Measurements from ENCODE around the gene ANKS1A. TPM values are rescaled to one million over a fixed set of nuclear protein-coding genes. Genes with fewer than 3 reads are reported as not detected.

ANKS1A gene
- total and polyA plus RNA-seq, 3 donors from 2014 or later, result 44.2 to 96.9 (median 95.9) TPM

GRCh38 chr6:35037664-35038038 is 148.6 kb downstream of the ANKS1A start:
- TF ChIP-seq CTCF (IDR thresholded peaks at IDR 0.05) (no peak), POLR2A (IDR thresholded peaks at IDR 0.05) (no peak)
- H3K36me3 ChIP-seq (ENCODE audit: low read depth, missing control alignments), result no peaks in the 10 kb centered on the region
- H3K27me3 ChIP-seq, result no peaks in the 10 kb centered on the region
- no peak overlapping the region for H3K4me3 ChIP-seq
- intact Hi-C loops (cut with DNase I; ENCODE audit: low total_unique reads), result no loop called here
- no peak for DNase-seq
- no peak overlapping the region for H3K27ac ChIP-seq
- WGBS, 2 donors, result 83 to 89% methylated on average over 2 of the region's 2 CpGs
- H3K4me1 ChIP-seq, result peaks cover 22% of the 10 kb centered on the region
- H3K9me3 ChIP-seq, result no peaks in the 10 kb centered on the region

DNA sequence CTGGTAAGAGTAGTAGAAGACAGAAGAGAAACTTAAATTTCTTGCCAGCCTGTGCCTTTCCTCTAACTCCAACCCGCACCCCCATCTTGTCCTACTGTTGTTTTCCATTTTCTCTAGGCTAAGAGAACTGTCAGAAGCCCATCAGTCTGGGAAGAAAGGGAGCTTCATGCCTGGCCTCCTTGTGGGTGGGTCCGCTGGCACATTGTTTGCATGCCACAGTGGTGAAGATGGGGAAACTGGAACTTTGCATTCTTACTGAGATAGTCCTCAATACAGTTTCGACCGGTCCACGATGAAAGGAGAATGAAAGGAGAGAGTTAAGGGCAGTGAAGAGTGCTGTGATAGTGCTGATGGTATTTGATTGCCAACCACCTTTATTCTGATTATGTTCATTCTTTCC is 149.0 kb downstream of the ANKS1A start:
- intact Hi-C loops (cut with DNase I; ENCODE audit: low total_unique reads), result no loop called here
- H3K36me3 ChIP-seq (ENCODE audit: low read depth, missing control alignments), result no peaks in the 10 kb centered on the region
- no peaks in the 10 kb centered on the region for H3K9me3 ChIP-seq
- no peak overlapping the region for H3K27ac ChIP-seq
- no peak for TF ChIP-seq CTCF (IDR thresholded peaks at IDR 0.05)
- TF ChIP-seq POLR2A (IDR thresholded peaks at IDR 0.05), result no peak
- DNase-seq, result no peak
- H3K27me3 ChIP-seq, result no peaks in the 10 kb centered on the region
- H3K4me3 ChIP-seq, result no peak overlapping the region
- 89 to 93% methylated on average over 5 of the region's 5 CpGs for WGBS, 2 donors
- H3K4me1 ChIP-seq, result peaks cover 22% of the 10 kb centered on the region

DNA sequence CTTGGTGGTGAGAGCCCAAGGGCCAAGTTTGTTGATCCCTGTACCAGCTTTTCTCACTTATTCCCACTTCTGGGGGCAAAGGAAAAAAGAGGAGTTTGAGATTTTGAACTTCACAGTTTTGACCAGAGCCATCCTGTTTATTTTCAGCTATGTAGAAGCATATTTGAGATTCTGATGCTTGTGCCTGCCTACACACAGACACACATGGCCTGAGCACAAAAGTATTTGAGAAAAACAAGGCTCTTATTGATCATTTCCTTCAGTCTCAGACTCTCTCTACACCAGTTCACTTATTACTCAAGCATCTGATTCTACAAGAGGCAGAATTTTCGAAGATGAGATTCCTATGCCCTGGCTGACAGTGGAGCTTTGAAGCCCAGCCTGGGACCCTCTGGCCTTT is 151.3 kb downstream of the ANKS1A start:
- DNase-seq, result no peak
- WGBS, 2 donors, result 73 to 93% methylated on average over 1 of the region's 1 CpG
- peaks cover 33% of the 10 kb centered on the region for H3K4me1 ChIP-seq
- H3K9me3 ChIP-seq, result no peaks in the 10 kb centered on the region
- no peak for TF ChIP-seq POLR2A (IDR thresholded peaks at IDR 0.05)
- no peak for TF ChIP-seq CTCF (IDR thresholded peaks at IDR 0.05)
- intact Hi-C loops (cut with DNase I; ENCODE audit: low total_unique reads), result no loop called here
- H3K27ac ChIP-seq, result peak overlapping the region in 1 of 2 donors; percentile 62
- no peaks in the 10 kb centered on the region for H3K27me3 ChIP-seq
- H3K36me3 ChIP-seq (ENCODE audit: low read depth, missing control alignments), result no peaks in the 10 kb centered on the region
- no peak overlapping the region for H3K4me3 ChIP-seq

DNA sequence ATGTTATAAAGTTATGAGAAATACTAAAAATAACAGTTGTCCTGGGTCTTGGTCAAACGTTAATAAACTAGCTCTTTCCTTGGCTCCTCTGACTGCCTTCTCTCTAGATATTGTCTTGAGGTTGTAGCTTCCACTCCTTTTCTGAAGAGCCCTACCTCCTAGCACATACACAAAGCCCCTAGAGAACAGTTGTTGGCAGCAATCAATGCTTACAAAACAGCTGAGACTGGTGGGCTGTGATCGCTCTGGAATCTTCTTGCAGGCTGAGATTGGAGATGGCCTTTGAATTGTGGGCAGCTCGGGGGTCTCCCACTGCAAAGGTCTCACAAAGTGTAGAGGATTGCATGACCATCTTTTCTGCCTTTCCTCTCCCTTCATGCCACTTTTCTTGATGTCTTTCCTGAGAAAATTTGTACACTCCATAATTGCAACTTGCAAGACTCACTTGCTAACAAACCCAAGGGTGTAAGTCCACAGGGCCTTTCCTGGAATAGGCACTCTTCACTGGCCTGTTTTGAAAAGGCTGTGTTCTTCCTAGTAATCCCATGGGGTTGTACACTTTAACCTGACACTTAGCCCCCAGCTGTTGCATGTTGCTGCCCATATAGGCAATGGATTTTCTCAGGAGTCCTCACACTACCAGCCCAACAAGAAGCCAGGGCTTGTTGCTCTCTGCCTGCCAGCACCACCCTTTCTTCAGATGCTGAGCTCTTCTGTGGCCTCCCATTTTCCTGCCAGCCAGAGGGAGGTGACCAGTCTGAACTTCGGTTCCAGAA is 152.2 kb downstream of the ANKS1A start:
- H3K4me3 ChIP-seq, result no peak overlapping the region
- peak overlapping the region in 1 of 2 donors; percentile 62 for H3K27ac ChIP-seq
- H3K9me3 ChIP-seq, result no peaks in the 10 kb centered on the region
- TF ChIP-seq POLR2A (IDR thresholded peaks at IDR 0.05), result no peak
- no peak for DNase-seq
- no peaks in the 10 kb centered on the region for H3K36me3 ChIP-seq (ENCODE audit: low read depth, missing control alignments)
- H3K27me3 ChIP-seq, result no peaks in the 10 kb centered on the region
- intact Hi-C loops (cut with DNase I; ENCODE audit: low total_unique reads), result no loop called here
- H3K4me1 ChIP-seq, result peaks cover 32% of the 10 kb centered on the region
- 65 to 70% methylated on average over 4 of the region's 4 CpGs for WGBS, 2 donors

- 91 to 93% methylated on average over 9 of the region's 9 CpGs for WGBS, 2 donors
- intact Hi-C loops (cut with DNase I; ENCODE audit: low total_unique reads), result no loop called here
These were observed 153.2 kb downstream of the ANKS1A start for GRCh38 chr6:35042031-35042815.

More at GRCh38 chr6:35042031-35042815, 153.2 kb downstream of the ANKS1A start:
- Histone ChIP-seq H3K4me3 (no peak overlapping the region), H3K4me1 (peaks cover 38% of the 10 kb centered on the region), H3K9me3 (no peaks in the 10 kb centered on the region), H3K27ac (peak overlapping the region in 1 of 2 donors; percentile 62), H3K27me3 (no peaks in the 10 kb centered on the region), H3K36me3 (ENCODE audit: low read depth, missing control alignments) (no peaks in the 10 kb centered on the region)
- DNase-seq, result no peak
- TF ChIP-seq CTCF (IDR thresholded peaks at IDR 0.05) (no peak), POLR2A (IDR thresholded peaks at IDR 0.05) (no peak)

Measured in testis (tissue), 3 donors.